ENCODE measurements around the gene TRABD2B. TPM values are rescaled to one million over a fixed set of nuclear protein-coding genes. Genes with fewer than 3 reads are reported as not detected.

Gene TRABD2B
- total RNA-seq, 2 donors from 2014 or later: 1.1 to 2.1 TPM

DNA sequence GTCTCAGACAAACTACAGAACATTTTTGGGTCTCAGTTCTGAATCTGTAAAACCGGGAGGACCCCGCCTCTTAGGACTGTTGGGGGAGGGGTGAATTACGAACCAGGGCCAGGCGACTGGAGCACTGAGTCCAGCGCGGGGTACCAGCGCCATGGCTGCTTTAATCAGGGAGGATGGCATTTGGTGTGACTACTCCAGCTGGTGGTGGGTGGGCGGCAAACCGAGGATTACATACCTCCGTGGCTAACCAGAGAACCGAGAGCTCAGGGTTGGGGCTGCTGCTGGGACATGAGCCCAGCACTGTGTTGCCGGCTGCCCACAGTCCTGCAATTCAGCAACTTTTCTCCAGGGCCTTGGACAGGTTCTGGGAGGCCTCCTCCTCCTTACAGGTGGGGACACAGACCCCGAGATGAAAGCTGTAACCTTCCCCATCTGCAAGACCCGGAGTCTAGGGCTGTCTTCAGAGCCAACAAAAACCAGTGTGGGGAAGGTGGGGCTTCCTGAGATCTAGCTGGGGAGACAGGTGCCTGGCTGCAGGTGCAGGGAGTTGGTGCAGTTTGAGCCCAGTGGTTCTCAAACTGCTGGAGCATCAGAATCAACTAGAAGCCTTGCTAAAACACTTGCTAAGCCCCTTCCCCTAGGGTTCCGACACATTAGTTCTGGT is 285.9 kb downstream of the TRABD2B start:
- DNase-seq (ENCODE audit: low spot score): no peak

More for the DNA sequence above, 285.9 kb downstream of the TRABD2B start:
- Histone ChIP-seq H3K4me1 (replicated peaks) (peaks cover 9% of the 10 kb centered on the region), H3K36me3 (no peaks in the 10 kb centered on the region), H3K27ac (no peak overlapping the region), H3K27me3 (replicated peaks; ENCODE audit: insufficient read depth) (peaks cover 16% of the 10 kb centered on the region), H3K4me3 (no peak overlapping the region), H3K9me3 (no peaks in the 10 kb centered on the region)
- TF ChIP-seq, protein P1, sequence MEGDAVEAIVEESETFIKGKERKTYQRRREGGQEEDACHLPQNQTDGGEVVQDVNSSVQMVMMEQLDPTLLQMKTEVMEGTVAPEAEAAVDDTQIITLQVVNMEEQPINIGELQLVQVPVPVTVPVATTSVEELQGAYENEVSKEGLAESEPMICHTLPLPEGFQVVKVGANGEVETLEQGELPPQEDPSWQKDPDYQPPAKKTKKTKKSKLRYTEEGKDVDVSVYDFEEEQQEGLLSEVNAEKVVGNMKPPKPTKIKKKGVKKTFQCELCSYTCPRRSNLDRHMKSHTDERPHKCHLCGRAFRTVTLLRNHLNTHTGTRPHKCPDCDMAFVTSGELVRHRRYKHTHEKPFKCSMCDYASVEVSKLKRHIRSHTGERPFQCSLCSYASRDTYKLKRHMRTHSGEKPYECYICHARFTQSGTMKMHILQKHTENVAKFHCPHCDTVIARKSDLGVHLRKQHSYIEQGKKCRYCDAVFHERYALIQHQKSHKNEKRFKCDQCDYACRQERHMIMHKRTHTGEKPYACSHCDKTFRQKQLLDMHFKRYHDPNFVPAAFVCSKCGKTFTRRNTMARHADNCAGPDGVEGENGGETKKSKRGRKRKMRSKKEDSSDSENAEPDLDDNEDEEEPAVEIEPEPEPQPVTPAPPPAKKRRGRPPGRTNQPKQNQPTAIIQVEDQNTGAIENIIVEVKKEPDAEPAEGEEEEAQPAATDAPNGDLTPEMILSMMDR (IDR thresholded peaks at IDR 0.05): no peak
- TF ChIP-seq POLR2A (IDR thresholded peaks at IDR 0.05) (no peak), POLR2AphosphoS5 (IDR thresholded peaks at IDR 0.05) (no peak)
- WGBS: 65% methylated on average over 14 of the region's 15 CpGs
- intact Hi-C loops (cut with DNase I): loop anchor here (2.0 kb wide), 1 partner anchor 275 kb away; no protein-coding TSS in a partner anchor

Other genes with a start within 250 kb of the TRABD2B start
- gene SLC5A9, start 225.3 kb upstream of the TRABD2B start, total RNA-seq: not detected

Measured in prostate gland (tissue), 2 donors.